Measurements from ENCODE around the gene CPNE2. TPM values are rescaled to one million over a fixed set of nuclear protein-coding genes. Genes with fewer than 3 reads are reported as not detected.

The CPNE2 gene
- total RNA-seq, 1 experiment from 2014 or later = 14.5 TPM

DNA sequence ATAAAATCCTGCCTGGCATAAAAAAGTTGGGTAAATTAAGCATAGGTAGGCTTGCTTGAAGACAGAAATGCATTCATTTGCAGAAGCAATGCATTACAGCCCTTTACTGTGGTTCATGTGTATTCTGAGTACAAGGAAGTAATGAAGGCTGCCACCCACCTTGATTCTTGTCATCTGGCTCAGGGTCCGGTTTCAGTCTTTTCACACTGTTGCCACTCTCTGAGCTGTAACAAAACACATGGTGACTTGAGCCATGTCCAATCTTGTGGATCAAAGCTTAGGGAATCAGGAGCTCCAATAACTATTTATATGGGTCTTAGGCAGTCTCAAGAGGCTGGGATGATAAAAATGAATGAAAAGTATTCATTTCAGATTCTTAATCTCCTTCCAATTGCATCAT is 71.5 kb downstream of the CPNE2 start:
- intact Hi-C loops (cut with micrococcal nuclease; ENCODE audit: unreplicated experiment) = no loop called here
- TF ChIP-seq, protein P1, sequence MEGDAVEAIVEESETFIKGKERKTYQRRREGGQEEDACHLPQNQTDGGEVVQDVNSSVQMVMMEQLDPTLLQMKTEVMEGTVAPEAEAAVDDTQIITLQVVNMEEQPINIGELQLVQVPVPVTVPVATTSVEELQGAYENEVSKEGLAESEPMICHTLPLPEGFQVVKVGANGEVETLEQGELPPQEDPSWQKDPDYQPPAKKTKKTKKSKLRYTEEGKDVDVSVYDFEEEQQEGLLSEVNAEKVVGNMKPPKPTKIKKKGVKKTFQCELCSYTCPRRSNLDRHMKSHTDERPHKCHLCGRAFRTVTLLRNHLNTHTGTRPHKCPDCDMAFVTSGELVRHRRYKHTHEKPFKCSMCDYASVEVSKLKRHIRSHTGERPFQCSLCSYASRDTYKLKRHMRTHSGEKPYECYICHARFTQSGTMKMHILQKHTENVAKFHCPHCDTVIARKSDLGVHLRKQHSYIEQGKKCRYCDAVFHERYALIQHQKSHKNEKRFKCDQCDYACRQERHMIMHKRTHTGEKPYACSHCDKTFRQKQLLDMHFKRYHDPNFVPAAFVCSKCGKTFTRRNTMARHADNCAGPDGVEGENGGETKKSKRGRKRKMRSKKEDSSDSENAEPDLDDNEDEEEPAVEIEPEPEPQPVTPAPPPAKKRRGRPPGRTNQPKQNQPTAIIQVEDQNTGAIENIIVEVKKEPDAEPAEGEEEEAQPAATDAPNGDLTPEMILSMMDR (IDR thresholded peaks at IDR 0.05; ENCODE audit: unreplicated experiment) = no peak
- Mint-ChIP-seq H3K36me3 (ENCODE audit: insufficient read depth, unreplicated experiment) (peaks cover 52% of the 10 kb centered on the region), H3K4me1 (ENCODE audit: low read depth, unreplicated experiment) (peaks cover 12% of the 10 kb centered on the region), H3K9me3 (ENCODE audit: low read depth, unreplicated experiment) (no peaks in the 10 kb centered on the region), H3K27ac (ENCODE audit: unreplicated experiment) (no peak overlapping the region), H3K4me3 (ENCODE audit: low read depth, unreplicated experiment) (no peak overlapping the region), H3K27me3 (ENCODE audit: unreplicated experiment) (no peaks in the 10 kb centered on the region)
- no TSS peak for BruUV-seq (replicated peaks)
- DNase-seq = no peak
- CTCF ChIA-PET = no interaction called here

DNA sequence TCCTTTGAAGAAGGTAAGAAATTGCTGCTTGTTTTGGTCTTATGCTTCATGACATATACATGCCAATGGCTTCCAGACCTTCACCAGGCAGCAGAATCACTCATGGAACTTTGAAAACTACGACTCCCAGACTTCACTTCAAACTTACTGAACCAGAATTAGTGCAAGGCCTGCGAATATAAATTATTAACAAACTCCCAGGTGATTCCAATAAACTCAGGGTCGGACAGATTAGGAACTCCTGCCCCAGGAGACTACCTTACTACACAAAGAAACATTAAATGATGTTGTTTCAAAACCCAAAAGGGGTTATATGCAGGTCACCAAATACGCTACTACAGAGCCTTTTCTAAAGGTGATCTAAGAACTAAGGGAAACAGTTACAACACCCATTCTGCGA is 73.1 kb downstream of the CPNE2 start:
- peaks cover 55% of the 10 kb centered on the region for H3K36me3 Mint-ChIP-seq (ENCODE audit: insufficient read depth, unreplicated experiment)

GRCh38 chr16:57165938-57166337 is 73.6 kb downstream of the CPNE2 start:
- CTCF ChIA-PET = no interaction called here
- intact Hi-C loops (cut with micrococcal nuclease; ENCODE audit: unreplicated experiment) = loop anchor here (5.0 kb wide), 1 partner anchor 299 kb away; the partner anchor contains the start of gene SLC12A3
- Mint-ChIP-seq H3K4me3 (ENCODE audit: low read depth, unreplicated experiment) (no peak overlapping the region), H3K27ac (ENCODE audit: unreplicated experiment) (no peak overlapping the region), H3K27me3 (ENCODE audit: unreplicated experiment) (no peaks in the 10 kb centered on the region), H3K4me1 (ENCODE audit: low read depth, unreplicated experiment) (peaks cover 12% of the 10 kb centered on the region), H3K36me3 (ENCODE audit: insufficient read depth, unreplicated experiment) (peaks cover 58% of the 10 kb centered on the region), H3K9me3 (ENCODE audit: low read depth, unreplicated experiment) (no peaks in the 10 kb centered on the region)
- BruUV-seq (replicated peaks) = no TSS peak
- TF ChIP-seq, protein P1 (IDR thresholded peaks at IDR 0.05; ENCODE audit: unreplicated experiment) = no peak
- no peak for DNase-seq

More for the DNA sequence above, 73.1 kb downstream of the CPNE2 start:
- Mint-ChIP-seq H3K9me3 (ENCODE audit: low read depth, unreplicated experiment) (no peaks in the 10 kb centered on the region), H3K4me3 (ENCODE audit: low read depth, unreplicated experiment) (no peak overlapping the region), H3K27me3 (ENCODE audit: unreplicated experiment) (no peaks in the 10 kb centered on the region), H3K27ac (ENCODE audit: unreplicated experiment) (no peak overlapping the region), H3K4me1 (ENCODE audit: low read depth, unreplicated experiment) (peaks cover 12% of the 10 kb centered on the region)
- no peak for DNase-seq
- TF ChIP-seq, protein P1 (IDR thresholded peaks at IDR 0.05; ENCODE audit: unreplicated experiment) = no peak
- no TSS peak for BruUV-seq (replicated peaks)
- CTCF ChIA-PET = no interaction called here
- intact Hi-C loops (cut with micrococcal nuclease; ENCODE audit: unreplicated experiment) = loop anchor here (5.0 kb wide), 1 partner anchor 298 kb away; the partner anchor contains the start of gene SLC12A3

DNA sequence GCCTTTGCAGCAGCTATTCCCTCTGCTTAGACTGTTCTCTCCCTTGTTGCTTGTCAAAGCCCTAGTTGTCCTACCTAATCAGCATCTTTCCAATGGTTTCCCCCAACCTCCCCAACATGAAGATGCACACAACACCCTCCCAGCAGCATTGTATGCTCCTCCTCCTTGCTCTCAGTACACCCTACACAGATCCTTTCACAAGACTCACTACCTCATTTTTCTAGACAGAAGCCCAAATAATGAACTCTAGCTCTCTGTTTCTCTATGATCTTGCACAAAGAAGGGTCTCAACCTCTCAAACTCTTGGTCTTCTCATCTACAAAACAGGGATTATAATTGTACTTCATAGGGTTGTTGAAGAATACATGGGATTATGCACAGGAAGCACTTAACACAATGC is 74.1 kb downstream of the CPNE2 start:
- Mint-ChIP-seq H3K9me3 (ENCODE audit: low read depth, unreplicated experiment) (no peaks in the 10 kb centered on the region), H3K4me3 (ENCODE audit: low read depth, unreplicated experiment) (no peak overlapping the region), H3K27me3 (ENCODE audit: unreplicated experiment) (no peaks in the 10 kb centered on the region), H3K4me1 (ENCODE audit: low read depth, unreplicated experiment) (peaks cover 12% of the 10 kb centered on the region), H3K36me3 (ENCODE audit: insufficient read depth, unreplicated experiment) (peaks cover 56% of the 10 kb centered on the region), H3K27ac (ENCODE audit: unreplicated experiment) (no peak overlapping the region)
- no peak for DNase-seq
- CTCF ChIA-PET = no interaction called here
- TF ChIP-seq, protein P1 (IDR thresholded peaks at IDR 0.05; ENCODE audit: unreplicated experiment) = no peak
- intact Hi-C loops (cut with micrococcal nuclease; ENCODE audit: unreplicated experiment) = loop anchor here (5.0 kb wide), 1 partner anchor 299 kb away; the partner anchor contains the start of gene SLC12A3
- BruUV-seq (replicated peaks) = no TSS peak
